ENCODE measurements around the gene FAM13A.

FAM13A gene

DNA sequence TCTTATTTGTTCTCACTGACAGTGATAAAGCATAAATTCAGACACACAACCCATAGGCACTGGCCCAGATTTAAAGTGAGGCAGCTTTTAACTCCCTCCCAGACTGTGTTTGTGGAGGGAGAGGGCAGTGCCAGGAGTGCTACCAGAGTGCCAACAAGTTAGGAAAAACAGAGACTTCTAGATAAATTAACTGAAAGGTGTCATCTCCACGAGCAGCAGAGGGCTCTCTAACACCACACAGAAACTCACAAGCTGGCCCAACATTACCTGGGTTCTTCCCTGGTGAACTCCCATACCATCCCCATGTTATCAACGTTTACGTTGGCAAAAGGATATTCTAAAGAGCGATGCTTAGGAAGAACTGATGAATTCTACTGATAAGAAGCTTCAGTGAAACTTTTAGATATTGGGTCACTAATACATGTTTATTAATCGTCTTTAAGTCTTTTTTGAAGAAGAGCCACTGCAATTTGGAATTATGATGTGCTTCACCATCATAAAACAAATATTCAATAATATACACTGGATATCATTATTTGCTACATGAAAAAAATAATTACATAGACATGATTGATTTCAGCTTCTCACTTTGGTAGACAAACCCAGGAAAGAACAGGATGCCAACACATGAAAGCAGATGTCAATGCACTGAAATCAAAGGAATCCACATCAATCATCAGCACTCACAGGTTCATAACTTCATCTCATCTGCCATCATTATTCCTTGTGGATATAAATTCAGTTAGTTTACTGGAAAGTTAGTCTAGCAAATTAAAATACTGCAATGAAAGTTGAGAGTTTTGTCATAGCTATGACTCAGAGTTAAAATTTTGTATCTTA is 238.1 kb downstream of the FAM13A start:
- Histone ChIP-seq H3K4me3 (ENCODE audit: low read depth in 1 of 2, low read length in 2 of 2) (no peak overlapping the region), H3K9me3 (ENCODE audit: low read length) (no peaks in the 10 kb centered on the region), H3K27ac (ENCODE audit: low read depth, low read length) (no peak overlapping the region), H3K4me1 (ENCODE audit: insufficient read depth, low read length) (peaks cover 34% of the 10 kb centered on the region), H3K27me3 (ENCODE audit: control insufficient read depth in 1 of 2, insufficient read depth in 2 of 2, low read length in 2 of 2) (no peaks in the 10 kb centered on the region), H3K36me3 (ENCODE audit: insufficient read depth, low read length) (no peaks in the 10 kb centered on the region), H3K9ac (ENCODE audit: low read length) (no peak overlapping the region)

DNA sequence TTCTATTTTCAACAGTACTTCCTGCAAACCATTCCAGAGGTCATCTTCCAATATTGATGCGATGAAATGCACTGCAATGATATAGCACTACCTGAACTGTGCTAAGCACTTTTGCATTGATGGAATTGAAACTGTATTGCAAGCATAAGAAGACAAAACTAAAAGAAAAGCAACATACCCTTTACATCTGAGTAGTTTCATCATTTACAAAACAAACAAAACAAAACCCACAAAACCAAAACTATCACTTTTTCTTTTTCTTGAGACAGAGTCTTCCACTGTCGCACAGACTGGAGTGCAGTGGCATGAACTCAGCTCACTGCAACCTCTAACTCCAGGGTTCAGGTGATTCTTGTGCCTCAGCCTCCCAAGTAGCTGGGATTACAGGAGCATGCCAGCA is 239.2 kb downstream of the FAM13A start:
- H3K36me3 ChIP-seq (ENCODE audit: insufficient read depth, low read length): no peaks in the 10 kb centered on the region
- H3K4me3 ChIP-seq (ENCODE audit: low read depth in 1 of 2, low read length in 2 of 2): no peak overlapping the region
- no peak overlapping the region for H3K27ac ChIP-seq (ENCODE audit: low read depth, low read length)
- no peak overlapping the region for H3K9ac ChIP-seq (ENCODE audit: low read length)
- no peaks in the 10 kb centered on the region for H3K27me3 ChIP-seq (ENCODE audit: control insufficient read depth in 1 of 2, insufficient read depth in 2 of 2, low read length in 2 of 2)
- peaks cover 34% of the 10 kb centered on the region for H3K4me1 ChIP-seq (ENCODE audit: insufficient read depth, low read length)
- no peaks in the 10 kb centered on the region for H3K9me3 ChIP-seq (ENCODE audit: low read length)

DNA sequence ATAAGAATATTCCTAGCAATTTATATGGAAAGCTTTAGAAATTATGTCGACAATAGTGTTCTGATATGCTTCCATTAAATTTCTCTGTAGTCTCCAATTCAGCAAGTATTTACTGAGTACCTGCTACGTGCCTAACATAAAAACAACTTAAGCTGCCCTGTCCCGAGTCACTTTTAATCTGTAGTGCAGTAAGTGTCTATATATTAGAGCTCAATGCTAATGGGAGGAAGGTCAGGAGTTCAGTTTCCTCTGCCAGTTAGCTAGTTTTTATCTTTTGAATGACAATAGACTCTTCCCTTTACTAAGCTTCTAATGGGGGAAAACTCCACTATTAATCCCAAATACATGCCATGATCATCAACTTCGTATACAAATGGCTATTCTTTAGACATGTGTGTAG is 240.6 kb downstream of the FAM13A start:
- H3K4me3 ChIP-seq (ENCODE audit: low read depth in 1 of 2, low read length in 2 of 2): no peak overlapping the region
- H3K27ac ChIP-seq (ENCODE audit: low read depth, low read length): no peak overlapping the region
- H3K27me3 ChIP-seq (ENCODE audit: control insufficient read depth in 1 of 2, insufficient read depth in 2 of 2, low read length in 2 of 2): no peaks in the 10 kb centered on the region
- peaks cover 29% of the 10 kb centered on the region for H3K4me1 ChIP-seq (ENCODE audit: insufficient read depth, low read length)
- no peaks in the 10 kb centered on the region for H3K36me3 ChIP-seq (ENCODE audit: insufficient read depth, low read length)
- no peaks in the 10 kb centered on the region for H3K9me3 ChIP-seq (ENCODE audit: low read length)
- no peak overlapping the region for H3K9ac ChIP-seq (ENCODE audit: low read length)

DNA sequence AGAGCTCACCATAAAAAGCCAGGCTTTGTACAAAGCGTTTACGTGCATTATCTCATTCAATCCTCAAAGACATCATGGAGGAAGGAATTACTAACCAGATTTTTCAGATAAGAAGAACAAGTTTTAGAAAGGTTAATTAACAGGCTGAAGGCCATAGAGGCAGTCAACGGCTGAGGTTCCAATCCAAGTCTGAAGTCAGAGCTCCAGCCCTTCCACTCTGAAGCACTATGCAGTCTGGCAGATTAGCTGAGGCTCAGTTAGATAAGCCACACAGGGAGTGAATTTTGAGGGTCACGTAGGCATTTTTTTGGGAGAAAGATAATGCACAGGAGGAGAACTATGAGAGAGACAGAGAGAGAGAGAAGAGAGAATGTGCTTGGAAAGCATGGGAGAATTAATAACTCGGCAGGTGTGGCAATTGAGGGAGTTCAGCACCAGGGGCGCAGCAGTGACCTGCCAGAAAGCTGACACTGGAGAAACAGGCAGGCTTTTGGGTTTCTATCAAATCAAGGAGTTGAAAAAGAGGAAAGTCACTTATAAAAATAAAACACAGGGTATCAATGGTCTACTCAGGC is 242.9 kb downstream of the FAM13A start:
- no peaks in the 10 kb centered on the region for H3K27me3 ChIP-seq (ENCODE audit: control insufficient read depth in 1 of 2, insufficient read depth in 2 of 2, low read length in 2 of 2)
- H3K9ac ChIP-seq (ENCODE audit: low read length): no peak overlapping the region
- no peak overlapping the region for H3K4me3 ChIP-seq (ENCODE audit: low read depth in 1 of 2, low read length in 2 of 2)
- no peaks in the 10 kb centered on the region for H3K9me3 ChIP-seq (ENCODE audit: low read length)
- no peaks in the 10 kb centered on the region for H3K36me3 ChIP-seq (ENCODE audit: insufficient read depth, low read length)
- H3K4me1 ChIP-seq (ENCODE audit: insufficient read depth, low read length): peaks cover 29% of the 10 kb centered on the region
- H3K27ac ChIP-seq (ENCODE audit: low read depth, low read length): no peak overlapping the region

DNA sequence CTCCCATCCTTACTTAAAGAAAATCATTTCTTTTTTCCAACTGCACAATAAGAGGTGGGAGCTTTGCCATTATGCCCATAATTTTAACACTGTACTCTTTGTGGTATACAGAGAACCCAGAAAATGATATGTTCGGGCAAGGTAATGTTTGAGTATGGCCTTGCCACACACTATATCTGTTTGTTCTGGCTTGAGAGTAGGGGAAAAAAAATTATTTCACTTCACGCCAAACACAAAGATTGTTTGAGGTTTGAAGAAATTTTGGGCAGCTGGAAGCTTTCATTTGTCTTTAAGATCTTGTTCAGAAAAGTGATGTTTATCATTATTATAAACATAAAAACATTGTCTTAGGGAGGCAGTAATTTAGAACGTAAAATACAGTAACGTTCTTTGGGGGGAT is 244.0 kb downstream of the FAM13A start:
- H3K4me1 ChIP-seq (ENCODE audit: insufficient read depth, low read length): peaks cover 18% of the 10 kb centered on the region
- no peaks in the 10 kb centered on the region for H3K27me3 ChIP-seq (ENCODE audit: control insufficient read depth in 1 of 2, insufficient read depth in 2 of 2, low read length in 2 of 2)
- H3K27ac ChIP-seq (ENCODE audit: low read depth, low read length): no peak overlapping the region
- H3K36me3 ChIP-seq (ENCODE audit: insufficient read depth, low read length): no peaks in the 10 kb centered on the region
- H3K4me3 ChIP-seq (ENCODE audit: low read depth in 1 of 2, low read length in 2 of 2): no peak overlapping the region
- no peak overlapping the region for H3K9ac ChIP-seq (ENCODE audit: low read length)
- no peaks in the 10 kb centered on the region for H3K9me3 ChIP-seq (ENCODE audit: low read length)

DNA sequence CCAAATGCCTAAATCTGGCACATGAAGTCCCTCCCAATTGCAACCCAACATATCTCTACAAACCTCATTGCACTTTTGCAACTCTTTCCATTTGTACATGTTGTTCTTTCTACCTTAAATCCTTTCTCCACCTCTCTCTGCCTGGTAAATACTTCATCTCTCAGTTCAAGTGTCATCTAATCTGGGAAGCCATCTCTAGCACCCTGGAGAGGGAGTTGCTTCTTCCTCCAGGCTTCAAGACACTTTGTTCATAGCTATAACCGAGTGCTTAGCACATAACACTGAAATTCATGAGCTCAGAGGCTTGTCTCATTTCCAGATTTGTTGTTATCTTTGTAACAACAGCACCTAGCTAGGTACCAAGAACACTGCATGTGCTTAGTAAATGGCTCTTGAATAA is 244.6 kb downstream of the FAM13A start:
- Histone ChIP-seq H3K27ac (ENCODE audit: low read depth, low read length) (no peak overlapping the region), H3K4me1 (ENCODE audit: insufficient read depth, low read length) (peaks cover 14% of the 10 kb centered on the region), H3K9ac (ENCODE audit: low read length) (no peak overlapping the region), H3K9me3 (ENCODE audit: low read length) (no peaks in the 10 kb centered on the region), H3K27me3 (ENCODE audit: control insufficient read depth in 1 of 2, insufficient read depth in 2 of 2, low read length in 2 of 2) (no peaks in the 10 kb centered on the region), H3K36me3 (ENCODE audit: insufficient read depth, low read length) (no peaks in the 10 kb centered on the region), H3K4me3 (ENCODE audit: low read depth in 1 of 2, low read length in 2 of 2) (no peak overlapping the region)

DNA sequence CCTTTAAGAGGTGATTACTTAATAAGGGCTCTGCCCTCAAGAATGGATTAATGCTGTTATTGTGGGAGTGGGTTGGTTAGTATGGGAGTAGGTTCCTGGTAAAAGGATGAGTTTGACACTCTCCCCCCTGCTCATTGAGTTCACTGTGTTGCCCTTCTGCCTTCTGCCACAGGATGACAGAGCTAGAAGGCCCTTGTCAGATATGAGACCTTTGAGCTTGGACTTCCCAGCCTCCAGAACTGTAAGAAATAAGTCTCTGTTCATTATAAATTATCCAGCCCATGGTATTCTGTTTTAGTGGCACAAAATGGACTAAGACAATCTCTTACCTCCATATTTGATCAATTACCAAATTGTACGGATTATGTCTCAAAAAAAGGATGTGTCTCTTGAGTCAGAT is 245.1 kb downstream of the FAM13A start:
- H3K27ac ChIP-seq (ENCODE audit: low read depth, low read length): no peak overlapping the region
- H3K9ac ChIP-seq (ENCODE audit: low read length): no peak overlapping the region
- no peak overlapping the region for H3K4me3 ChIP-seq (ENCODE audit: low read depth in 1 of 2, low read length in 2 of 2)
- H3K27me3 ChIP-seq (ENCODE audit: control insufficient read depth in 1 of 2, insufficient read depth in 2 of 2, low read length in 2 of 2): no peaks in the 10 kb centered on the region
- H3K36me3 ChIP-seq (ENCODE audit: insufficient read depth, low read length): no peaks in the 10 kb centered on the region
- H3K9me3 ChIP-seq (ENCODE audit: low read length): no peaks in the 10 kb centered on the region
- peaks cover 17% of the 10 kb centered on the region for H3K4me1 ChIP-seq (ENCODE audit: insufficient read depth, low read length)

DNA sequence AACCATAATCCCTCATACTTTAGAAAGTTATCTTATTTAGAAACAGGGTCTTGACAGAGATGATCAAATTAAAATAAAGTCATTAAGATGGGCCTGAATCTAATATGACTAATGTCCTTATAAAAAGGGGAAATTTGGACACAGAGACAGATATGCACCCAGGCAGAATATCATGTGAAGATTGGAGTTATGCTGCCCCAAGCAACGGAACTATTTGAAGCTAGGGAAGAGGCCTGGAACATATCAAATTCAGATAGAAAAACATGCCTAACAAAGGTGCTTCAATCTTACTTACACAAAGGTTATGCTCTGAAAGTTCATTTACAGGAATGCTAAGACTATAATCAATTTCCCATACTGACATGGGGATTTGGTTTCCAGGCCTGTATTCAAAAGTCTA is 246.7 kb downstream of the FAM13A start:
- Histone ChIP-seq H3K4me1 (ENCODE audit: insufficient read depth, low read length) (peaks cover 17% of the 10 kb centered on the region), H3K9me3 (ENCODE audit: low read length) (no peaks in the 10 kb centered on the region), H3K27me3 (ENCODE audit: control insufficient read depth in 1 of 2, insufficient read depth in 2 of 2, low read length in 2 of 2) (no peaks in the 10 kb centered on the region), H3K27ac (ENCODE audit: low read depth, low read length) (no peak overlapping the region), H3K36me3 (ENCODE audit: insufficient read depth, low read length) (no peaks in the 10 kb centered on the region), H3K9ac (ENCODE audit: low read length) (no peak overlapping the region), H3K4me3 (ENCODE audit: low read depth in 1 of 2, low read length in 2 of 2) (no peak overlapping the region)

DNA sequence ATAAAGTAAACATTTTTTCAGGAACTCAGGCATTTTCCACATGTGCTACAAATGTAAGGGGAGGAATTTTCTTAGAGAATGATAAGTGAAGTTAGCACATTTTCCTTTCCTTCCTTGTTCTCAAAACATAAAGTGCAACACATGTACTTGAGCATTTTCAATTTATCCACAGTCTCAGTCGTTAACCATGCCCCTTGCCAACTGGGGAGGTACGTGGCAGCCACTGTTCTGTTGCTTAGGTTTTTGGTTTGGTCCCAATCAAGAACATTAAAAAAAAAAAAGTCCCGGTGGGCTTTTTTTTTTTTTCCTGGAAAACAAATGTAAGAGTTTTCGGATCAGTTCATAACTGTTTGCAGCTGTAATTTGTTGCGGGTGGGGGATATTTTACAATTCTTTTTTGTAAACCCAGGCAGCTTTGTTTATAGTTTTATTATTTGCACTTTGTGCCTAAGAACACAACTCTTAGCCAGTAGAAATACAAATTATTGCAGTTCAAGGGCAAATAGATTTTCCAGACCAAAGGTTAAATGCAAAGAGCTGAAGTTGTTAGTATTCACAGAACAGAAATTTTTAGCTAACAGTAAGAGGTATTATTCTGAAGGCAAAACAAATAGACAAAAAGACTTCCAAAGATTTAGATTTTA is 247.3 kb downstream of the FAM13A start:
- H3K9ac ChIP-seq (ENCODE audit: low read length): no peak overlapping the region
- no peaks in the 10 kb centered on the region for H3K9me3 ChIP-seq (ENCODE audit: low read length)
- H3K27ac ChIP-seq (ENCODE audit: low read depth, low read length): no peak overlapping the region
- H3K4me3 ChIP-seq (ENCODE audit: low read depth in 1 of 2, low read length in 2 of 2): peak overlapping the region in 1 of 2 donors; percentile 29
- H3K27me3 ChIP-seq (ENCODE audit: control insufficient read depth in 1 of 2, insufficient read depth in 2 of 2, low read length in 2 of 2): no peaks in the 10 kb centered on the region
- H3K4me1 ChIP-seq (ENCODE audit: insufficient read depth, low read length): peaks cover 17% of the 10 kb centered on the region
- H3K36me3 ChIP-seq (ENCODE audit: insufficient read depth, low read length): no peaks in the 10 kb centered on the region

DNA sequence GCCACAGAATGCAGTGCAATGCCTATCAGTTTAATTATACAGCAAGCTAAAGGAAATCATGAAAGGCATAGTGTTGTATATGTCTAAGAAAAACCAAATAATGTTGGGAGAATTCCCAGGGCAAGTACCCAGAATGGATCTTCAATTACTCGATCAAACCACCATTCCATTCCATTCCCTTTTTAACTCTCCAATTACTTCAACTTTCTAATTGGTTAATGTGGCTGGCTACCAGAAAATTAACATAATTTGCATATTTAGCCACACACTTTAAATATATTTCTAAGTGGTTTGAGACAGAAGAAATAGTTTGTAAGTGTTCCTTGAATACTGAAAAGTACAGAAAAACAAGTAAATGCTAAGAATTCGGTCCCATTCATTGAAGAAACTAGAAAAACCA is 247.9 kb downstream of the FAM13A start:
- H3K9ac ChIP-seq (ENCODE audit: low read length): no peak overlapping the region
- no peaks in the 10 kb centered on the region for H3K36me3 ChIP-seq (ENCODE audit: insufficient read depth, low read length)
- no peaks in the 10 kb centered on the region for H3K9me3 ChIP-seq (ENCODE audit: low read length)
- H3K27ac ChIP-seq (ENCODE audit: low read depth, low read length): no peak overlapping the region
- peaks cover 17% of the 10 kb centered on the region for H3K4me1 ChIP-seq (ENCODE audit: insufficient read depth, low read length)
- H3K27me3 ChIP-seq (ENCODE audit: control insufficient read depth in 1 of 2, insufficient read depth in 2 of 2, low read length in 2 of 2): no peaks in the 10 kb centered on the region
- H3K4me3 ChIP-seq (ENCODE audit: low read depth in 1 of 2, low read length in 2 of 2): no peak overlapping the region

DNA sequence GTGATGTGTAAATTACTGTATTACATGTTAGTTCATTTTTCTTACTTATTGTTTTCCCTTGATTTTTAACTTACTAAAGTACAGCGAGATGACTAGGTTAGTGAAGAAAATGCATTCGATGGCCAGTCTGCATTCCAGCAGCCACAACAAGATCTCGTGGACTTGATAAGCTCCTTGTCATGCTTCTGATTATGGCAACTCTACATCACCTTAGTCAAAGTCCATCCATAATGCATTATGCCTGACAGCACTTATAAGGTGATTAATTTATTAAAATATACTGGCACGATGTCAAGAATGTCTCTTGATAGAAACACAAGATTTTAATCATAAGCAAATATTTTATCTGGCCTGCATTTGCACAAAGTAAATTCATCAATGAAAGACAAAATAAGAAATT is 249.5 kb downstream of the FAM13A start:
- Histone ChIP-seq H3K9me3 (ENCODE audit: low read length) (no peaks in the 10 kb centered on the region), H3K36me3 (ENCODE audit: insufficient read depth, low read length) (no peaks in the 10 kb centered on the region), H3K27me3 (ENCODE audit: control insufficient read depth in 1 of 2, insufficient read depth in 2 of 2, low read length in 2 of 2) (no peaks in the 10 kb centered on the region), H3K4me1 (ENCODE audit: insufficient read depth, low read length) (peaks cover 17% of the 10 kb centered on the region), H3K27ac (ENCODE audit: low read depth, low read length) (no peak overlapping the region), H3K9ac (ENCODE audit: low read length) (no peak overlapping the region), H3K4me3 (ENCODE audit: low read depth in 1 of 2, low read length in 2 of 2) (no peak overlapping the region)

All from muscle layer of colon (tissue), 2 donors.